Subcutaneous adipose tissue (tissue), 4 donors: ENCODE measurements around the gene STRN. TPM values are rescaled to one million over a fixed set of nuclear protein-coding genes. Genes with fewer than 3 reads are reported as not detected.

Experiments
- CTCF ChIP-seq: fragments of 450-650 bp; IDR thresholded peaks from one replicate; pipeline ENCODE4 v1.5.1; 2016; ENCODE audit warnings: low read depth, mild to moderate bottlenecking, control low read depth, antibody characterized with exemption, moderate library complexity
- small RNA-seq: library from RNA; depleted of rRNA; stranded (forward); fragments of <200 nt; gene quantifications from one replicate; pipeline ENCODE3, GENCODE V24; 2016
- total RNA-seq, 4 donors: library from RNA; depleted of rRNA; stranded (reverse); fragments of >200 nt; gene quantifications; one replicate each; pipeline ENCODE4 v1.1.0, GENCODE V29; 2016

STRN gene
- total RNA-seq, 4 donors from 2014 or later = 21.3 to 34.9 (median 27.9) TPM

GRCh38 chr2:36801088-36801487 is 165.2 kb downstream of the STRN start:
- no peak for TF ChIP-seq CTCF

GRCh38 chr2:36800381-36800780 is 166.0 kb downstream of the STRN start:
- no peak for TF ChIP-seq CTCF

GRCh38 chr2:36798724-36799123 is 167.6 kb downstream of the STRN start:
- no peak for TF ChIP-seq CTCF

GRCh38 chr2:36797324-36798070 is 168.8 kb downstream of the STRN start:
- TF ChIP-seq CTCF = no peak

Small RNAs within 50 kb of the gene (small RNA-seq; reads per million reads assigned to genes)
- gene RNU6-577P = not detected

Other genes with a start within 250 kb of the STRN start
- gene HEATR5B, start 117.8 kb upstream of the STRN start, total RNA-seq = 10 to 100 TPM; 32.8 to 54.2 (median 45.6) TPM
- 10 to 100 TPM; 30.3 to 61.4 (median 43.8) TPM for gene GPATCH11, start 118.0 kb upstream of the STRN start, total RNA-seq
- 10 to 100 TPM; 24.2 to 30.2 (median 27.5) TPM for gene EIF2AK2, start 190.4 kb upstream of the STRN start, total RNA-seq
- gene SULT6B1, start 222.1 kb upstream of the STRN start, total RNA-seq = not detected
- gene CEBPZOS, start 230.0 kb upstream of the STRN start, total RNA-seq = 10 to 100 TPM; 20.0 to 22.8 (median 21.4) TPM